B cell (primary cell): ENCODE data around the gene AXL. TPM values are rescaled to one million over a fixed set of nuclear protein-coding genes. Genes with fewer than 3 reads are reported as not detected.
A peak's percentile ranks its signal among the peaks of the same experiment; 100 is the strongest.

Experiments used
- ATAC-seq: fragments of 200-7000 bp; cut with Tn5 transposase; one replicate; pipeline ENCODE4 v1.10.0; 2021; ENCODE audit warnings: low read depth, mild to moderate bottlenecking, moderate number of reproducible peaks, moderate library complexity
- CTCF ChIA-PET: fragments of 350-600 bp; sonication (Branson Sonifier 250); formaldehyde crosslinking; loops from one replicate; lab custom pipeline; 2021; ENCODE audit warnings: antibody characterized with exemption, inconsistent platforms; lab: Charles Lee
- POLR2A ChIA-PET: fragments of 350-600 bp; sonication (Branson Sonifier 250); formaldehyde crosslinking; loops from one replicate; lab custom pipeline; 2021; ENCODE audit warnings: antibody characterized with exemption; lab: Charles Lee
- DNase-seq: peaks from one replicate; pipeline ENCODE4 v3.0.0; 2013
- H2AFZ ChIP-seq: 2 replicates; pipeline ENCODE4 v1.6.1; 2012; ENCODE audit warnings: mild to moderate bottlenecking, low read depth, low read length; ENCODE audit not compliant: insufficient read depth, poor library complexity, severe bottlenecking
- H3K27ac ChIP-seq, 2 donors: 1 replicate in 1 of 2; 2 replicates in 1 of 2; pipeline ENCODE4 v1.5.1; 2012 to 2013; ENCODE audit warnings: low read length in 2 of 2, mild to moderate bottlenecking in 2 of 2, moderate library complexity in 1 of 2
- H3K27me3 ChIP-seq, 4 experiments: fragments of 200-600 bp in 1 of 4; sonication (generic) in 1 of 4; replicated peaks in 1 of 4; 1 replicate in 2 of 4; 2 replicates in 2 of 4; pipeline versions ENCODE4 v1.6.1 to v1.7.0; 2013 to 2016; ENCODE audit warnings: low read length in 3 of 4, mild to moderate bottlenecking in 2 of 4, mixed read lengths in 1 of 4, moderate library complexity in 1 of 4; ENCODE audit not compliant: insufficient read depth in 4 of 4, control insufficient read depth in 3 of 4; ENCODE audit errors: control extremely low read depth in 1 of 4
- H3K36me3 ChIP-seq, 2 experiments: replicated peaks in 1 of 2; 1 replicate in 1 of 2; 2 replicates in 1 of 2; pipeline versions ENCODE4 v1.6.1 to v1.7.1; 2013; ENCODE audit warnings: low read length in 1 of 2; ENCODE audit not compliant: insufficient read depth in 2 of 2, control insufficient read depth in 1 of 2; ENCODE audit errors: control extremely low read depth in 1 of 2, extremely low read depth in 1 of 2
- H3K4me1 ChIP-seq, 2 donors: fragments of 200-600 bp in 1 of 2; sonication (generic) in 1 of 2; 1 replicate in 1 of 2; 2 replicates in 1 of 2; pipeline versions ENCODE4 v1.5.1 to v1.6.1; 2013 to 2017; ENCODE audit warnings: low read length in 2 of 2; ENCODE audit not compliant: control insufficient read depth in 2 of 2, insufficient read depth in 2 of 2
- H3K4me2 ChIP-seq: replicated peaks from 2 replicates; pipeline ENCODE3; 2012; ENCODE audit warnings: mild to moderate bottlenecking, low read depth, low read length; ENCODE audit not compliant: poor library complexity, severe bottlenecking
- H3K4me3 ChIP-seq, 5 experiments: fragments of 200-600 bp in 1 of 5; sonication (generic) in 1 of 5; 1 replicate in 3 of 5; 2 replicates in 2 of 5; pipeline versions ENCODE4 v1.5.1 to v1.7.0; 2011 to 2016; ENCODE audit warnings: low read length in 4 of 5, mild to moderate bottlenecking in 4 of 5, low read depth in 2 of 5, control low read depth in 1 of 5, moderate library complexity in 1 of 5; ENCODE audit not compliant: insufficient read depth in 1 of 5; ENCODE audit errors: control extremely low read depth in 1 of 5, extremely low read depth in 1 of 5
- H3K79me2 ChIP-seq: fragments of 200-600 bp; sonication (generic); one replicate; pipeline ENCODE4 v1.6.0; 2016; ENCODE audit warnings: low read length; ENCODE audit not compliant: control insufficient read depth, insufficient read depth
- H3K9ac ChIP-seq: fragments of 200-600 bp; sonication (generic); 2 replicates; pipeline ENCODE4 v1.6.1; 2017; ENCODE audit warnings: mild to moderate bottlenecking, low read length, moderate library complexity
- H3K9me3 ChIP-seq, 3 donors: one replicate each; pipeline versions ENCODE4 v1.6.1 to v1.7.1; 2013; ENCODE audit warnings: low read length in 2 of 3; ENCODE audit not compliant: control insufficient read depth in 2 of 3, insufficient read depth in 1 of 3; ENCODE audit errors: control extremely low read depth in 1 of 3
- H4K20me1 ChIP-seq: 2 replicates; pipeline ENCODE4 v1.6.0; 2012; ENCODE audit warnings: mild to moderate bottlenecking, low read length; ENCODE audit not compliant: insufficient read depth, control insufficient read depth, poor library complexity, severe bottlenecking
- H3K27ac Mint-ChIP-seq: one replicate; pipeline ENCODE4 v1.8.0; 2021; ENCODE audit warnings: mixed read lengths
- H3K27me3 Mint-ChIP-seq: one replicate; pipeline ENCODE4 v1.8.0; 2021; ENCODE audit warnings: mixed read lengths
- H3K4me1 Mint-ChIP-seq: one replicate; pipeline ENCODE4 v1.8.0; 2021; ENCODE audit warnings: mixed read lengths
- H3K4me3 Mint-ChIP-seq: one replicate; pipeline ENCODE4 v1.8.0; 2021; ENCODE audit warnings: mixed read lengths
- H3K9me3 Mint-ChIP-seq: one replicate; pipeline ENCODE4 v1.8.0; 2022; ENCODE audit warnings: mixed read lengths; ENCODE audit not compliant: insufficient read depth
- CTCF ChIP-seq: fragments of 200-600 bp; IDR thresholded peaks from one replicate; pipeline ENCODE4 v1.8.0; 2022; ENCODE audit warnings: antibody characterized with exemption, mild to moderate bottlenecking
- EZH2 ChIP-seq: IDR thresholded peaks from 2 replicates; pipeline ENCODE4 v1.6.1; 2012; ENCODE audit warnings: borderline replicate concordance, low read depth, mild to moderate bottlenecking, moderate library complexity, low read length; ENCODE audit not compliant: insufficient read depth, poor library complexity, severe bottlenecking
- WGBS: methylation state at CpG from one replicate; pipeline ENCODE4 v1.1.5; 2013; ENCODE audit warnings: missing lambda C conversion rate; ENCODE audit not compliant: insufficient coverage; 5-methylcytosine and 5-hydroxymethylcytosine counted together
- intact Hi-C: fragments of 100-400 bp; cut with micrococcal nuclease; formaldehyde crosslinking; loops from one replicate; pipeline ENCODE4 v1.10.0; 2022
- polyA plus RNA-seq: library from polyadenylated mRNA; depleted of rRNA; stranded (reverse); fragments of >200 nt; gene quantifications from 2 replicates; pipeline ENCODE4 v1.2.3, GENCODE V29; 2012
- total RNA-seq, 2 donors: library from RNA; stranded (reverse); fragments of 120-200 nt in 1 of 2; gene quantifications; 1 replicate in 1 of 2; 2 replicates in 1 of 2; pipeline versions ENCODE4 v1.2.3 to v1.2.4, GENCODE V29; 2013 to 2022

AXL gene
- total and polyA plus RNA-seq, 2 donors (not counting 1 experiment from before 2014, with no cell fraction given), result not detected

DNA sequence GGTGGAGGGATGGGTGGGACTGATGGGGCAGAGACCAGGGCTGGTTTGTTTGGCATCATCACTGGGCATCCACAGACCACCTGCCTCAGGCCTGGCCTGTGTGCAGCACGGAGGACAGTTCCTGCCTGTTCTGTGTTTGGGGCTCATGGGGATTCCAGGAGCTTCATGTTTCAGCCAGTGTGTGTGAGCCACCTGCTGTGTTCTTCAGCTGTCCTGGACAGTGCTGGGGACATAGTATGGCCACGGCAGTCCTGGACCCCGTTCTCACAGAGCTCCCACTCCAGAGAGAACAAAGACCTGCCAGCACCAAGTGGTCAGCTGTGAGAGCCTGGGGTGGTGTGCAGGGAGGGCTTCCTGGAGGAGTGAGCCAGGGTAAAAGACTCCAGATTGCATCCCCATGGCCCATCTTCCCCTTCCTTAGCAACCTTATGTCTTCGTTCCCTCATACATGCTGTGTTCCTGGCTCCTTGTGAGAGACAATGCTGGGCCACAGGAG, 89.0 kb downstream of the AXL start:
- H3K4me3 Mint-ChIP-seq, result peak overlapping the region; percentile 98
- DNase-seq (no peak), ATAC-seq (no peak)
- peak overlapping the region; percentile 100 for H3K27ac Mint-ChIP-seq
- H3K4me1 ChIP-seq, result peaks cover 64 to 83% of the 10 kb centered on the region in 2 donors
- H4K20me1 ChIP-seq, result peaks cover 23% of the 10 kb centered on the region
- peaks cover 69% of the 10 kb centered on the region for H3K79me2 ChIP-seq
- H3K27ac ChIP-seq, result peak overlapping the region; percentile 89 to 100
- no peaks in the 10 kb centered on the region for H3K9me3 Mint-ChIP-seq
- 39% methylated on average over 3 of the region's 4 CpGs for WGBS
- no peaks in the 10 kb centered on the region for H3K27me3 ChIP-seq
- CTCF ChIA-PET, result interaction anchor here (0.5 to 8.3 kb wide), 22 partner anchors 10 to 645 kb away, joined by 3 to 89 read pairs (median 5); partner anchors contain the start of genes B9D2, HNRNPUL1 and TGFB1
- peak overlapping the region; percentile 48 for H2AFZ ChIP-seq
- peaks cover 67% of the 10 kb centered on the region for H3K4me1 Mint-ChIP-seq
- H3K4me2 ChIP-seq, result peak overlapping the region; percentile 98
- TF ChIP-seq CTCF (no peak), EZH2 (no peak)
- H3K4me3 ChIP-seq, result peak overlapping the region in 2 of 5 experiments; percentile 3 to 10
- intact Hi-C loops, result loop anchor here (1.0 kb wide), 4 partner anchors 11 to 182 kb away; no protein-coding TSS in a partner anchor
- peaks cover 7 to 50% of the 10 kb centered on the region in 2 experiments for H3K36me3 ChIP-seq
- H3K27me3 Mint-ChIP-seq, result no peaks in the 10 kb centered on the region
- POLR2A ChIA-PET, result interaction anchor here (1.2 to 1.8 kb wide), 5 partner anchors 19 to 104 kb away, joined by 3 to 11 read pairs (median 4); partner anchors contain the start of genes HNRNPUL1 and TGFB1
- H3K9me3 ChIP-seq, result no peaks in the 10 kb centered on the region
- peak overlapping the region; percentile 50 for H3K9ac ChIP-seq
